Kidney (tissue), 14 donors: ENCODE results near the gene CACNA1H. TPM values are rescaled to one million over a fixed set of nuclear protein-coding genes. Genes with fewer than 3 reads are reported as not detected.

Experiments
- DNase-seq, 5 donors: peaks; one replicate each; pipeline ENCODE4 v3.0.0-alpha.2; 2013 to 2020
- FAIRE-seq: peaks from 2 replicates; lab custom pipeline; 2012; peaks lifted over from hg19 to GRCh38; lab: Jason Lieb, UNC
- H3K27ac ChIP-seq, 2 donors: one replicate each; pipeline ENCODE4 v1.7.0; 2013; ENCODE audit warnings: low read depth in 2 of 2, low read length in 2 of 2, inconsistent platforms in 1 of 2
- H3K27me3 ChIP-seq: one replicate; pipeline ENCODE4 v1.7.1; 2013; ENCODE audit warnings: low read length, inconsistent platforms; ENCODE audit not compliant: control insufficient read depth, insufficient read depth
- H3K36me3 ChIP-seq, 3 donors: one replicate each; pipeline versions ENCODE4 v1.7.0 to v1.7.1; 2013; ENCODE audit warnings: low read length in 3 of 3, control low read depth in 1 of 3, inconsistent platforms in 1 of 3; ENCODE audit not compliant: insufficient read depth in 3 of 3, control insufficient read depth in 2 of 3
- H3K4me1 ChIP-seq, 3 donors: one replicate each; pipeline versions ENCODE4 v1.7.0 to v1.7.1; 2013; ENCODE audit warnings: low read length in 3 of 3, inconsistent platforms in 1 of 3, low read depth in 1 of 3; ENCODE audit not compliant: control insufficient read depth in 2 of 3, insufficient read depth in 2 of 3
- H3K4me3 ChIP-seq, 3 donors: one replicate each; pipeline versions ENCODE4 v1.7.0 to v1.8.1; 2013; ENCODE audit warnings: low read length in 3 of 3, control low read depth in 1 of 3, inconsistent platforms in 1 of 3
- H3K9ac ChIP-seq, 3 donors: one replicate each; pipeline versions ENCODE4 v1.7.0 to v1.7.1; 2013; ENCODE audit warnings: low read length in 3 of 3, control low read depth in 1 of 3, inconsistent platforms in 1 of 3
- H3K9me3 ChIP-seq, 3 donors: one replicate each; pipeline versions ENCODE4 v1.7.0 to v1.7.1; 2013; ENCODE audit warnings: low read length in 3 of 3, control low read depth in 1 of 3, inconsistent platforms in 1 of 3; ENCODE audit not compliant: control insufficient read depth in 2 of 3, insufficient read depth in 1 of 3
- CTCF ChIP-seq: IDR thresholded peaks from 3 replicates; pipeline ENCODE4 v1.5.1; 2012; ENCODE audit warnings: mild to moderate bottlenecking, moderate library complexity, borderline replicate concordance; ENCODE audit not compliant: insufficient read depth; ENCODE audit errors: extremely low read depth
- intact Hi-C: fragments of 100-400 bp; cut with DNase I; formaldehyde crosslinking; loops from one replicate; pipeline ENCODE4 v1.11.1; 2022
- polyA plus RNA-seq: library from polyadenylated mRNA; stranded (reverse); fragments of 350-450 nt; fragmentation: Illumina TruSeq; extraction: RNeasy Lipid Tissue Mini Kit (QIAGEN cat#74804); gene quantifications from one replicate; pipeline ENCODE4 v1.2.3, GENCODE V29; 2014; ENCODE audit warnings: low read depth, low replicate concordance; ENCODE audit not compliant: insufficient read depth
- total RNA-seq: library from RNA; stranded (reverse); fragmentation: NEBNext Ultra II Directional; extraction: Animal tissue kit (Norgen Biotek cat#: 25700); gene quantifications from one replicate; pipeline ENCODE4 v1.2.1, GENCODE V29; 2021
- donor health status: control.
- donor health status: control.
- donor health status: control.
- donor health status: control.
- donor health status: control.
- donor health status: DM: yes; HTN: yes; CAD: no.
- donor health status: Normal renal cell carcinoma (clear cell type).

The CACNA1H gene
- total and polyA plus RNA-seq, 2 donors from 2014 or later: 6.4 to 20.6 TPM

- H3K36me3 ChIP-seq: no peaks in the 10 kb centered on the region
- H3K4me3 ChIP-seq: no peak overlapping the region
- FAIRE-seq (no peak), DNase-seq (peak in 1 of 5 donors; percentile 61)
- no peaks in the 10 kb centered on the region for H3K9me3 ChIP-seq
- intact Hi-C loops: no loop called here
- H3K4me1 ChIP-seq: no peaks in the 10 kb centered on the region
- H3K27ac ChIP-seq: no peak overlapping the region
- TF ChIP-seq CTCF: no peak
- no peaks in the 10 kb centered on the region for H3K27me3 ChIP-seq
- no peak overlapping the region for H3K9ac ChIP-seq
Observed at GRCh38 chr16:1263591-1264344, 110.9 kb downstream of the CACNA1H start.

- Histone ChIP-seq H3K36me3 (no peaks in the 10 kb centered on the region), H3K4me3 (peak overlapping the region in 1 of 3 donors; percentile 27), H3K9me3 (no peaks in the 10 kb centered on the region), H3K27me3 (no peaks in the 10 kb centered on the region), H3K4me1 (no peaks in the 10 kb centered on the region), H3K9ac (no peak overlapping the region), H3K27ac (no peak overlapping the region)
- FAIRE-seq (no peak), DNase-seq (no peak)
- TF ChIP-seq CTCF: no peak
- intact Hi-C loops: no loop called here
Observed at GRCh38 chr16:1264345-1265089, 111.6 kb downstream of the CACNA1H start.

- Histone ChIP-seq H3K36me3 (no peaks in the 10 kb centered on the region), H3K4me3 (no peak overlapping the region), H3K27ac (no peak overlapping the region), H3K9ac (no peak overlapping the region), H3K4me1 (no peaks in the 10 kb centered on the region), H3K27me3 (no peaks in the 10 kb centered on the region), H3K9me3 (no peaks in the 10 kb centered on the region)
- peak in 1 of 5 donors; percentile 63 for DNase-seq
- intact Hi-C loops: no loop called here
- no peak for TF ChIP-seq CTCF
- no peak for FAIRE-seq
Observed at GRCh38 chr16:1265090-1265630, 112.3 kb downstream of the CACNA1H start.
